ENCODE data around the gene OR9A4. TPM values are rescaled to one million over a fixed set of nuclear protein-coding genes. Genes with fewer than 3 reads are reported as not detected.

Gene OR9A4
- polyA plus RNA-seq, 3 donors = 0.28 TPM; not detected in 2

- Histone ChIP-seq H3K79me2 (ENCODE audit: insufficient read depth, low read length) (peaks cover 25% of the 10 kb centered on the region), H3K9ac (ENCODE audit: insufficient read depth, low read length, poor library complexity, severe bottlenecking) (no peak overlapping the region), H3K27ac (ENCODE audit: low read depth in 1 of 2, low read length in 2 of 2) (peak overlapping the region in 1 of 2 donors; percentile 71), H3K9me3 (replicated peaks in 1 of 2; ENCODE audit: control insufficient read depth in 1 of 2, insufficient read depth in 1 of 2, low read length in 2 of 2) (no peaks in the 10 kb centered on the region), H3K4me2 (replicated peaks; ENCODE audit: extremely low read depth, low read length, poor library complexity, severe bottlenecking) (peak overlapping the region; percentile 22), H3K4me3 (replicated peaks in 1 of 3; ENCODE audit: low read depth in 2 of 3, low read length in 3 of 3) (peak overlapping the region in 1 of 3 experiments; percentile 14), H3K36me3 (replicated peaks in 1 of 2; ENCODE audit: control insufficient read depth in 1 of 2, insufficient read depth in 2 of 2, low read length in 2 of 2) (no peaks in the 10 kb centered on the region), H3K4me1 (ENCODE audit: control insufficient read depth in 1 of 2, insufficient read depth in 2 of 2, low read length in 2 of 2) (peaks cover 81 to 92% of the 10 kb centered on the region in 2 donors), H3K27me3 (ENCODE audit: control insufficient read depth in 2 of 2, insufficient read depth in 2 of 2, low read length in 2 of 2) (no peaks in the 10 kb centered on the region), H2AFZ (ENCODE audit: insufficient read depth, low read depth, low read length, poor library complexity, severe bottlenecking) (no peak overlapping the region), H4K20me1 (ENCODE audit: insufficient read depth, low read length) (no peaks in the 10 kb centered on the region)
- WGBS (ENCODE audit: insufficient coverage) = no CpG with 5 or more reads among the region's 2 CpGs
- H3K4me3 Mint-ChIP-seq = no peak overlapping the region
- H3K27me3 Mint-ChIP-seq (ENCODE audit: low read depth in 3 of 3) = no peaks in the 10 kb centered on the region
- peaks cover under 1 to 4% of the 10 kb centered on the region in 2 donors for H3K36me3 Mint-ChIP-seq
- TF ChIP-seq CTCF (IDR thresholded peaks at IDR 0.05) = no peak
- peaks cover 84% of the 10 kb centered on the region for H3K4me1 Mint-ChIP-seq
- H3K27ac Mint-ChIP-seq = peak overlapping the region; percentile 21 to 88 (median 84)
- DNase-seq = peak in 2 of 3 donors; percentile 62 to 67
- intact Hi-C loops (cut with micrococcal nuclease) = loop anchor here in 1 of 2 donors (5.0 to 10.0 kb wide), 2 partner anchors 62 to 294 kb away; no protein-coding TSS in a partner anchor
- peaks cover 0 to 2% (median 0%) of the 10 kb centered on the region in 7 donors for H3K9me3 Mint-ChIP-seq
These were observed 32.8 kb downstream of the OR9A4 start for GRCh38 chr7:141949021-141949420.

- Histone ChIP-seq H3K4me2 (replicated peaks; ENCODE audit: extremely low read depth, low read length, poor library complexity, severe bottlenecking) (peak overlapping the region; percentile 22), H3K27me3 (ENCODE audit: control insufficient read depth in 2 of 2, insufficient read depth in 2 of 2, low read length in 2 of 2) (no peaks in the 10 kb centered on the region), H3K36me3 (replicated peaks in 1 of 2; ENCODE audit: control insufficient read depth in 1 of 2, insufficient read depth in 2 of 2, low read length in 2 of 2) (no peaks in the 10 kb centered on the region), H3K4me1 (ENCODE audit: control insufficient read depth in 1 of 2, insufficient read depth in 2 of 2, low read length in 2 of 2) (peaks cover 81 to 92% of the 10 kb centered on the region in 2 donors), H3K79me2 (ENCODE audit: insufficient read depth, low read length) (peaks cover 21% of the 10 kb centered on the region), H4K20me1 (ENCODE audit: insufficient read depth, low read length) (no peaks in the 10 kb centered on the region), H3K27ac (ENCODE audit: low read depth in 1 of 2, low read length in 2 of 2) (peak overlapping the region in 1 of 2 donors; percentile 71), H3K9me3 (replicated peaks in 1 of 2; ENCODE audit: control insufficient read depth in 1 of 2, insufficient read depth in 1 of 2, low read length in 2 of 2) (no peaks in the 10 kb centered on the region), H3K9ac (ENCODE audit: insufficient read depth, low read length, poor library complexity, severe bottlenecking) (no peak overlapping the region), H2AFZ (ENCODE audit: insufficient read depth, low read depth, low read length, poor library complexity, severe bottlenecking) (no peak overlapping the region), H3K4me3 (replicated peaks in 1 of 3; ENCODE audit: low read depth in 2 of 3, low read length in 3 of 3) (peak overlapping the region in 1 of 3 experiments; percentile 14)
- no peak overlapping the region for H3K4me3 Mint-ChIP-seq
- TF ChIP-seq CTCF (IDR thresholded peaks at IDR 0.05) = no peak
- H3K27me3 Mint-ChIP-seq (ENCODE audit: low read depth in 3 of 3) = no peaks in the 10 kb centered on the region
- no CpG with 5 or more reads among the region's 2 CpGs for WGBS (ENCODE audit: insufficient coverage)
- peaks cover 84% of the 10 kb centered on the region for H3K4me1 Mint-ChIP-seq
- intact Hi-C loops (cut with micrococcal nuclease) = loop anchor here in 1 of 2 donors (5.0 to 10.0 kb wide), 2 partner anchors 62 to 295 kb away; no protein-coding TSS in a partner anchor
- H3K9me3 Mint-ChIP-seq = peaks cover 0 to 2% (median 0%) of the 10 kb centered on the region in 7 donors
- H3K36me3 Mint-ChIP-seq = no peaks in the 10 kb centered on the region
- DNase-seq = peak; percentile 34 to 62 (median 56)
- peak overlapping the region; percentile 21 to 88 (median 84) for H3K27ac Mint-ChIP-seq
These were observed 33.3 kb downstream of the OR9A4 start for GRCh38 chr7:141949451-141949850.
